MCF 10A (cell line): ENCODE measurements around the gene SIAH2. TPM values are rescaled to one million over a fixed set of nuclear protein-coding genes. Genes with fewer than 3 reads are reported as not detected.
A peak's percentile ranks its signal among the peaks of the same experiment; 100 is the strongest.

Experiments used
- BruUV-seq: library from RNA; stranded (reverse); fragments of 400-500 nt; replicated peaks from 2 replicates; lab custom pipeline; 2021; lab: Mats Ljungman, UMichigan
- CTCF ChIA-PET: fragments of 300-600 bp; sonication (Branson Sonifier 250); formaldehyde crosslinking; extraction: SDS; loops from one replicate; lab custom pipeline; 2021; ENCODE audit warnings: antibody characterized with exemption, inconsistent platforms; lab: Yijun Ruan, JAX
- POLR2A ChIA-PET: fragments of 300-600, 350-650 bp; sonication (Branson Sonifier 250); formaldehyde crosslinking; extraction: SDS; loops from one replicate; lab custom pipeline; 2020; ENCODE audit warnings: antibody characterized with exemption, inconsistent platforms; lab: Yijun Ruan, JAX
- DNase-seq: peaks from one replicate; pipeline ENCODE4 v3.0.0-alpha.2; 2018; ENCODE audit not compliant: unreplicated experiment
- H3K27ac Mint-ChIP-seq: one replicate; pipeline ENCODE4 v1.8.0; 2022; ENCODE audit warnings: mild to moderate bottlenecking, low read depth, mixed read lengths; ENCODE audit not compliant: unreplicated experiment
- H3K27me3 Mint-ChIP-seq: one replicate; pipeline ENCODE4 v1.8.0; 2022; ENCODE audit warnings: mixed read lengths; ENCODE audit not compliant: insufficient read depth, unreplicated experiment
- H3K36me3 Mint-ChIP-seq: one replicate; pipeline ENCODE4 v1.8.0; 2022; ENCODE audit warnings: mild to moderate bottlenecking, moderate library complexity, mixed read lengths; ENCODE audit not compliant: insufficient read depth, unreplicated experiment
- H3K4me1 Mint-ChIP-seq: one replicate; pipeline ENCODE4 v1.8.0; 2022; ENCODE audit warnings: mixed read lengths; ENCODE audit not compliant: insufficient read depth, unreplicated experiment
- H3K4me3 Mint-ChIP-seq: one replicate; pipeline ENCODE4 v1.8.0; 2022; ENCODE audit warnings: mild to moderate bottlenecking, moderate library complexity, mixed read lengths; ENCODE audit not compliant: unreplicated experiment
- H3K9me3 Mint-ChIP-seq: one replicate; pipeline ENCODE4 v1.8.0; 2022; ENCODE audit warnings: mixed read lengths; ENCODE audit not compliant: unreplicated experiment
- intact Hi-C: fragments of 100-400 bp; cut with micrococcal nuclease; formaldehyde crosslinking; loops from 2 replicates; pipeline ENCODE4 v1.14.1; 2022
- total RNA-seq: library from RNA; stranded (reverse); gene quantifications from 2 replicates; pipeline ENCODE4 v1.2.3, GENCODE V29; 2022
- TF ChIP-seq, protein P1 (sequence below): fragments of 200-600 bp; IDR thresholded peaks from one replicate; pipeline ENCODE4 v1.8.0; 2022; ENCODE audit warnings: antibody characterized with exemption, mild to moderate bottlenecking; ENCODE audit not compliant: unreplicated experiment

Gene SIAH2
- total RNA-seq, 1 experiment from 2014 or later: 35.4 TPM

GRCh38 chr3:150759319-150759718 is 3.6 kb downstream of the SIAH2 start:
- BruUV-seq: no TSS peak
- peaks cover 31% of the 10 kb centered on the region for H3K4me1 Mint-ChIP-seq
- H3K27me3 Mint-ChIP-seq: no peaks in the 10 kb centered on the region
- TF ChIP-seq, protein P1, sequence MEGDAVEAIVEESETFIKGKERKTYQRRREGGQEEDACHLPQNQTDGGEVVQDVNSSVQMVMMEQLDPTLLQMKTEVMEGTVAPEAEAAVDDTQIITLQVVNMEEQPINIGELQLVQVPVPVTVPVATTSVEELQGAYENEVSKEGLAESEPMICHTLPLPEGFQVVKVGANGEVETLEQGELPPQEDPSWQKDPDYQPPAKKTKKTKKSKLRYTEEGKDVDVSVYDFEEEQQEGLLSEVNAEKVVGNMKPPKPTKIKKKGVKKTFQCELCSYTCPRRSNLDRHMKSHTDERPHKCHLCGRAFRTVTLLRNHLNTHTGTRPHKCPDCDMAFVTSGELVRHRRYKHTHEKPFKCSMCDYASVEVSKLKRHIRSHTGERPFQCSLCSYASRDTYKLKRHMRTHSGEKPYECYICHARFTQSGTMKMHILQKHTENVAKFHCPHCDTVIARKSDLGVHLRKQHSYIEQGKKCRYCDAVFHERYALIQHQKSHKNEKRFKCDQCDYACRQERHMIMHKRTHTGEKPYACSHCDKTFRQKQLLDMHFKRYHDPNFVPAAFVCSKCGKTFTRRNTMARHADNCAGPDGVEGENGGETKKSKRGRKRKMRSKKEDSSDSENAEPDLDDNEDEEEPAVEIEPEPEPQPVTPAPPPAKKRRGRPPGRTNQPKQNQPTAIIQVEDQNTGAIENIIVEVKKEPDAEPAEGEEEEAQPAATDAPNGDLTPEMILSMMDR: no peak
- peaks cover 25% of the 10 kb centered on the region for H3K36me3 Mint-ChIP-seq
- H3K4me3 Mint-ChIP-seq: no peak overlapping the region
- ChIA-PET POLR2A (interaction anchor here (0.6 to 6.5 kb wide), 5 partner anchors 11 to 823 kb away, joined by 4 to 60 read pairs (median 6); no protein-coding TSS in a partner anchor), CTCF (interaction anchor here (0.5 to 7.7 kb wide), 8 partner anchors 14 to 154 kb away, joined by 3 to 59 read pairs (median 4); no protein-coding TSS in a partner anchor)
- DNase-seq: no peak
- peak overlapping the region; percentile 49 for H3K27ac Mint-ChIP-seq
- intact Hi-C loops: no loop called here
- H3K9me3 Mint-ChIP-seq: no peaks in the 10 kb centered on the region

- Mint-ChIP-seq H3K27ac (no peak overlapping the region), H3K4me3 (no peak overlapping the region), H3K4me1 (peaks cover 33% of the 10 kb centered on the region), H3K27me3 (no peaks in the 10 kb centered on the region), H3K36me3 (peaks cover 25% of the 10 kb centered on the region), H3K9me3 (no peaks in the 10 kb centered on the region)
- no TSS peak for BruUV-seq
- ChIA-PET CTCF (interaction anchor here (1.2 kb wide), 1 partner anchor 36 kb away, joined by 3 read pairs; no protein-coding TSS in a partner anchor), POLR2A (interaction anchor here (0.6 kb wide), 2 partner anchors 874 to 1110 kb away, joined by 3 read pairs; no protein-coding TSS in a partner anchor)
- TF ChIP-seq, protein P1: no peak
- no peak for DNase-seq
- intact Hi-C loops: no loop called here
Observed at GRCh38 chr3:150757768-150758167, 5.2 kb downstream of the SIAH2 start.

GRCh38 chr3:150757364-150757763 is 5.6 kb downstream of the SIAH2 start:
- peaks cover 37% of the 10 kb centered on the region for H3K4me1 Mint-ChIP-seq
- POLR2A ChIA-PET: interaction anchor here (0.6 kb wide), 1 partner anchor 874 kb away, joined by 3 read pairs; no protein-coding TSS in a partner anchor
- CTCF ChIA-PET: interaction anchor here (0.6 to 1.2 kb wide), 2 partner anchors 36 to 150 kb away, joined by 3 read pairs; no protein-coding TSS in a partner anchor
- TF ChIP-seq, protein P1: no peak
- no peak overlapping the region for H3K4me3 Mint-ChIP-seq
- no peak overlapping the region for H3K27ac Mint-ChIP-seq
- H3K9me3 Mint-ChIP-seq: no peaks in the 10 kb centered on the region
- H3K36me3 Mint-ChIP-seq: peaks cover 25% of the 10 kb centered on the region
- DNase-seq: no peak
- BruUV-seq: no TSS peak
- intact Hi-C loops: no loop called here
- H3K27me3 Mint-ChIP-seq: no peaks in the 10 kb centered on the region

GRCh38 chr3:150756491-150757059 is 6.4 kb downstream of the SIAH2 start:
- Mint-ChIP-seq H3K4me1 (peaks cover 43% of the 10 kb centered on the region), H3K36me3 (peaks cover 25% of the 10 kb centered on the region), H3K27ac (peak overlapping the region; percentile 27), H3K27me3 (no peaks in the 10 kb centered on the region), H3K9me3 (no peaks in the 10 kb centered on the region), H3K4me3 (no peak overlapping the region)
- TF ChIP-seq, protein P1: no peak
- no peak for DNase-seq
- ChIA-PET CTCF (interaction anchor here (0.6 to 1.2 kb wide), 4 partner anchors 10 to 35 kb away, joined by 3 to 4 read pairs (median 3); no protein-coding TSS in a partner anchor), POLR2A (interaction anchor here (1.0 kb wide), 1 partner anchor 154 kb away, joined by 3 read pairs; the partner anchor contains the start of gene SELENOT)
- intact Hi-C loops: no loop called here
- BruUV-seq: no TSS peak
